Spinal cord (tissue), 10 donors: Measurements from ENCODE around the gene RPTOR. TPM values are rescaled to one million over a fixed set of nuclear protein-coding genes. Genes with fewer than 3 reads are reported as not detected.

Experiments used
- DNase-seq, 6 donors: peaks; one replicate each; pipeline versions ENCODE4 v3.0.0 to v3.0.0-alpha.2; 2013 to 2015; ENCODE audit warnings: low spot score in 6 of 6, low read depth in 4 of 6
- H3K27ac ChIP-seq: one replicate; pipeline ENCODE4 v1.5.1; 2013; ENCODE audit warnings: low read depth, low read length, control low read depth
- H3K27me3 ChIP-seq: one replicate; pipeline ENCODE4 v1.6.1; 2013; ENCODE audit warnings: low read length; ENCODE audit not compliant: control insufficient read depth, insufficient read depth
- H3K36me3 ChIP-seq: one replicate; pipeline ENCODE4 v1.6.1; 2013; ENCODE audit warnings: low read length; ENCODE audit not compliant: control insufficient read depth, insufficient read depth
- H3K4me1 ChIP-seq: one replicate; pipeline ENCODE4 v1.6.1; 2013; ENCODE audit warnings: low read length; ENCODE audit not compliant: control insufficient read depth, insufficient read depth
- H3K4me3 ChIP-seq: one replicate; pipeline ENCODE4 v1.5.1; 2013; ENCODE audit warnings: low read depth, low read length, control low read depth
- H3K9me3 ChIP-seq: one replicate; pipeline ENCODE4 v1.6.1; 2013; ENCODE audit warnings: low read length; ENCODE audit not compliant: control insufficient read depth, insufficient read depth
- WGBS: methylation state at CpG from one replicate; pipeline ENCODE4 v1.1.5; 2013; ENCODE audit warnings: missing lambda C conversion rate; ENCODE audit not compliant: insufficient coverage; 5-methylcytosine and 5-hydroxymethylcytosine counted together
- polyA plus RNA-seq, 2 donors: library from polyadenylated mRNA; unstranded; fragments of 120-200 nt; gene quantifications; one replicate each; pipeline ENCODE4 v1.2.1, GENCODE V29; 2013; ENCODE audit not compliant: insufficient read length in 2 of 2
- total RNA-seq, 2 donors: library from RNA; depleted of rRNA in 1 of 2; stranded (reverse); fragments of 120-200 nt in 1 of 2; fragments of >200 nt in 1 of 2; gene quantifications; one replicate each; pipeline versions ENCODE4 v1.2.3 to v1.2.4, GENCODE V29; 2013 to 2014
- donor health status: healthy.

The RPTOR gene
- total and polyA plus RNA-seq, 4 donors, result 17.1 to 27.2 (median 21.6) TPM

DNA sequence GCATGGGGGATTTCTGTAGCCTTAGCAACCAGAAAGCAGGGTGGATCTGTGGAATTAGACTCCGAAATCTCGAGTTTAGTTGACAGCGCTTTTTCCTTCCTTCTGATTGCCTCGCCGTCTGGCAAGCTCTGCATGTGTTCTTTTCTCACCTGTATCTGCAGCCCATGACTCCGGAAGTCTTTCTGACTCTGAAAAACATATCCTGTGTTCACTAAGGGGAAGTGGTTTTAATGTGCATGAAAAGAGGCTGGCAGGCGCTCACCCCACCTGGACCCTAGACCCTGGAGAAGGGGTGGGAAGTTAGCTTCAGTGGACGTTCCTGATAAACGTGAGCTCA lies 158.5 kb downstream of the RPTOR start:
- H3K4me3 ChIP-seq, result no peak overlapping the region
- no peaks in the 10 kb centered on the region for H3K36me3 ChIP-seq
- no peaks in the 10 kb centered on the region for H3K27me3 ChIP-seq
- WGBS, result 55% methylated on average over 6 of the region's 9 CpGs
- H3K9me3 ChIP-seq, result no peaks in the 10 kb centered on the region
- no peak overlapping the region for H3K27ac ChIP-seq
- peak in 1 of 6 donors; percentile 46 for DNase-seq
- peaks cover 28% of the 10 kb centered on the region for H3K4me1 ChIP-seq

DNA sequence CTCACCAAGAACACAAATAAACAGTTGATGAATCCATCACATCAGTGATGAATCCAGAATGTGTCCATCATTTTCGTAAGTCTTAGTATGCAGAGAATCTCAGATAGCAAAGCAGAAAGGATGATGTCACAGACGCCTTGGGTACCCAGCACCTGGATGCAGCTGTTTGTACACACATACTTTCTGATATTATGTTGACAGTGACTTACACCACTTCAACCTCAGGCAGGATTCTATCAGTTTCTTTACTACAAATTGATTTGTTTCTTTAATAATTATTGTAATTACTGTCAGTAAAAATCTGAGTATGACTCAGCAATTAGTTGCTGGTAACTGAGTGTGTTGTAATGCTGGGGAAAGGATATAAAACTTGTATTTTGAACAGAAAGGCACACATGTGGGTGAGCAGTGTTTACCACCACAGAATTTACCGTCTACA lies 159.8 kb downstream of the RPTOR start:
- Histone ChIP-seq H3K4me3 (no peak overlapping the region), H3K4me1 (peaks cover 27% of the 10 kb centered on the region), H3K27ac (no peak overlapping the region), H3K9me3 (no peaks in the 10 kb centered on the region), H3K27me3 (no peaks in the 10 kb centered on the region), H3K36me3 (peaks cover 5% of the 10 kb centered on the region)
- 100% methylated on average over 2 of the region's 3 CpGs for WGBS
- DNase-seq, result no peak

- Histone ChIP-seq H3K36me3 (peaks cover 8% of the 10 kb centered on the region), H3K9me3 (no peaks in the 10 kb centered on the region), H3K4me1 (peaks cover 29% of the 10 kb centered on the region), H3K27ac (no peak overlapping the region), H3K27me3 (no peaks in the 10 kb centered on the region), H3K4me3 (no peak overlapping the region)
- WGBS, result 97% methylated on average over 13 of the region's 13 CpGs
- no peak for DNase-seq
Measured at GRCh38 chr17:80704894-80705293, 160.3 kb downstream of the RPTOR start.

DNA sequence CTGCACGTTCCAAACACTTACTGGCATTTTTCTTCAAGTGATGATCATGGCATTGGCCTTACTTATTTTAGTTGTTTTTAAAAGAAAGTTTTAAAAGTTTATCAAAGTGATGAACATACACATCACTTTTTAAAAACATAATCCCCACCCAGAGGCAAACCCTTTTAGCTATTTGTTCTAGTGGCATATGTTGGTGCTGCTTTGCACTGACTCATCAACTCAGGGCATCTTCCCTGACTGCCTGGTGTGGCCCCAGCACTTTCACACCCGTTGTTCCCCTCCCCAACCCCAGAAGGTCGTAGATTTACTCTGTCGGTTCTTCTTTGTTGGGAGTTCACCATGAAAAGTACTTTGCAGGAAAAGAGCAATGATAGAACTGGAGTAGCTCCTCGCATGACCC lies 161.3 kb downstream of the RPTOR start:
- no peak overlapping the region for H3K4me3 ChIP-seq
- no peaks in the 10 kb centered on the region for H3K27me3 ChIP-seq
- no peaks in the 10 kb centered on the region for H3K9me3 ChIP-seq
- no peak overlapping the region for H3K27ac ChIP-seq
- H3K36me3 ChIP-seq, result peaks cover 8% of the 10 kb centered on the region
- 80% methylated on average over 1 of the region's 5 CpGs for WGBS
- peaks cover 29% of the 10 kb centered on the region for H3K4me1 ChIP-seq
- DNase-seq, result no peak

DNA sequence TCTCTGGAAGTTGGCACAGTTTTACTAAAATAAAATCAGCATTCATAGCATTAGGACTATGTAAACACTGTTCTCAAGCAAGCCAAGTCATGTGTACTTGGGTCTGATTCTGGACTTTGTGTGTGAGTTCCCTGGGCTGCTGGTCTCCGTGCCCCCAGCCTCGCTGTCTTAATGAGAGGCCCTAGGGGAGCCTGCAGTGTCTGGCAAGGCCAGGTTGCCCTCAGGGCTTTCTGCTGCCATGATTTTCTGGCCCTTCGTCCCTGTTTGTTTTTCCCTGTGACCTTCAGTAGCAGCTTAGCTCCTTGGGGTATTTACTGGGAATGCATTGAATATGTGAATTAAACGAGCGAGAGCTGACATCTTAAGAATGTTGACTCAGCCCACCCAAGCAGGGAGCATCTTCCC lies 161.8 kb downstream of the RPTOR start:
- Histone ChIP-seq H3K4me1 (peaks cover 29% of the 10 kb centered on the region), H3K4me3 (no peak overlapping the region), H3K27ac (no peak overlapping the region), H3K27me3 (no peaks in the 10 kb centered on the region), H3K9me3 (no peaks in the 10 kb centered on the region), H3K36me3 (peaks cover 8% of the 10 kb centered on the region)
- 44% methylated on average over 3 of the region's 5 CpGs for WGBS
- DNase-seq, result no peak

DNA sequence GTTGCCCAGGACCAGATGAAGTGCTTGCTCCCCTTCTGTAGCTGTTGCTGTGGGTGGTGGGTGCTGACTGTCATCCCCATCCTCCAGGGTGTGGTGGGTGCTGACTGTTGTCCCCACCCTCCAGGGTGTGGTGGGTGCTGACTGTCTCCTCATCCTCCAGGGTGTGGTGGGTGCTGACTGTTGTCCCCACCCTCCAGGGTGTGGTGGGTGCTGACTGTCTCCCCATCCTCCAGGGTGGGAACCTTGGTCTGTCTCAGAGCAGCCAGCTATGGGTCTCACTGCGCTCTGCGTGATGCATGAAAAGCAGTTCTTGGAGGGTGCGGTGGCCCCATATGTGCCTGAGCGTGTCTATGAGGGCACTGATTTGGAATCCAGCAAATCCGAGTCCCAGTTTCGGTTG lies 163.8 kb downstream of the RPTOR start:
- Histone ChIP-seq H3K9me3 (no peaks in the 10 kb centered on the region), H3K27me3 (no peaks in the 10 kb centered on the region), H3K4me3 (no peak overlapping the region), H3K27ac (no peak overlapping the region), H3K36me3 (peaks cover 8% of the 10 kb centered on the region), H3K4me1 (peaks cover 16% of the 10 kb centered on the region)
- no peak for DNase-seq
- WGBS, result 78% methylated on average over 6 of the region's 6 CpGs

GRCh38 chr17:80709090-80709695 lies 164.6 kb downstream of the RPTOR start:
- 80% methylated on average over 23 of the region's 28 CpGs for WGBS
- no peak for DNase-seq
- H3K27me3 ChIP-seq, result no peaks in the 10 kb centered on the region
- no peaks in the 10 kb centered on the region for H3K9me3 ChIP-seq
- H3K36me3 ChIP-seq, result peaks cover 8% of the 10 kb centered on the region
- no peak overlapping the region for H3K27ac ChIP-seq
- peaks cover 14% of the 10 kb centered on the region for H3K4me1 ChIP-seq
- no peak overlapping the region for H3K4me3 ChIP-seq

DNA sequence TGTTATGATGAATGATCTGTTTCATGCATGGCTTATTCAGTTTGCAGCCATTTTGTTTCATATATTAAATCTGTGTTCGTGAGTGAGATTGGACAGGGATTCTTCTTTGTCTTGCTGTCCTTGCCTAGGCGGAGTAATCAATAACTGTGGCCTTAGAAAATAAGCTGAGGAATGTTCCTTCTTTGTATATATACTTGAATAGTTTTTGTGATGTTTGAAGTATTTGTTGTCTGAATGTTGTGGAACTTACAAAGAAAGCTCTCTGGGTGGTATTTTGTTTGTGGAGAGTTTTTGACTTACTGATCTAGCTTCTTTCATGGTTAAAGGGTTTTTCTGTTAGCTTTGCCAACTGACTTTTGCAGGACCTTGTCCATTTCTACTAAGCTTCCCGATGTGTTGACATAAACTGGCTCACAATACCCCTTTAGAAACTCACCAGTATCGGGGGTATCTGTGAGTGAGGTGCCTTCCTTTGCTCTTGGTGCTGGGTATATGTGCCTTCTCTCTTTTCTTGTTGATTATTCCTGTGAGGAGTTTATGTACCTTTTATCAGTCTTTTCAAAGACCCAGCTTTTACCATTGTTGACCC lies 166.2 kb downstream of the RPTOR start:
- WGBS, result no CpG with 5 or more reads among the region's 4 CpGs
- no peak overlapping the region for H3K27ac ChIP-seq
- peak in 1 of 6 donors; percentile 69 for DNase-seq
- no peaks in the 10 kb centered on the region for H3K9me3 ChIP-seq
- H3K27me3 ChIP-seq, result no peaks in the 10 kb centered on the region
- peaks cover 14% of the 10 kb centered on the region for H3K4me1 ChIP-seq
- peaks cover 8% of the 10 kb centered on the region for H3K36me3 ChIP-seq
- H3K4me3 ChIP-seq, result no peak overlapping the region

DNA sequence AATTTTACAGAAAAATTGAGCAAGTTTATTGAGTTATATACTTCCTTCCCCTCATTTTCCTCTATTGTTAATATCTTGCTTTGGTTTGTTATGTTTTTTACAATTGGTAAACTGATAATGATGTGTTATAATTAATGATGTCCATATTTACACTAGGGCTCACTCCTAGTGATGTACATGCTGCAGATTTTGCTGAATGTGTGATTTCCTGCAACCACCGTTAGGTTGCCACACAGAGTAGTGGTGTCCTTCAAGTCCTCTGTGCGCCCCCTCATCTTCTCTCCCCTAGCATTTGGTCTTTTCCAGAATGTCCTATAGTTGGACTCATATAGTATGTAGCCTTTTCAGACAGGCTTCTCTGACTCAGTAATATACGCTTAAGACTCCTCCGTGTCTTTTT lies 167.5 kb downstream of the RPTOR start:
- Histone ChIP-seq H3K4me3 (no peak overlapping the region), H3K27me3 (no peaks in the 10 kb centered on the region), H3K27ac (no peak overlapping the region), H3K9me3 (no peaks in the 10 kb centered on the region), H3K36me3 (peaks cover 8% of the 10 kb centered on the region), H3K4me1 (peaks cover 8% of the 10 kb centered on the region)
- no peak for DNase-seq
- WGBS, result 73% methylated on average over 3 of the region's 4 CpGs

DNA sequence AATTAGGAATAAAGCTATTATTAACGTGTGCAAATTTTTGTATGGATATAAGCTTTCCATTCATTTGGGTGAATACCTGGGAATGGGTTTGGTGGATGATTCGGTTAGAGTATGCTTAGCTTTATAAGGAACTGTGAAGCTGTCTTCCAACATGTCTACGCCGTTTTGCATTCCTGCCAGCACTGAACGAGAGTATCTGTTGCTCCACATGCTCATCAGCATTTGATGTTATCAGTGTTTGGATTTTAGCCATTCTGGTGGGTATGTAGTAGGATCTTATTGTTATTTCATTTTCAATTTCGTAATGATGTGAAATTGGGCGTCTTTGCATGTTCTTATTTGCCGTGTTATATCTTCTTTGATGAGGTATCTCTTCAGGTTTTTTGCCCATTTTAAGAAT lies 168.0 kb downstream of the RPTOR start:
- DNase-seq, result peak in 1 of 6 donors; percentile 82
- no peaks in the 10 kb centered on the region for H3K27me3 ChIP-seq
- H3K4me1 ChIP-seq, result peaks cover 12% of the 10 kb centered on the region
- no peaks in the 10 kb centered on the region for H3K9me3 ChIP-seq
- H3K36me3 ChIP-seq, result peaks cover 8% of the 10 kb centered on the region
- WGBS, result 95% methylated on average over 6 of the region's 8 CpGs
- no peak overlapping the region for H3K27ac ChIP-seq
- H3K4me3 ChIP-seq, result no peak overlapping the region
